Measurements from ENCODE around the gene OTOL1.
"Not testable (repeated sequence)": the region's sequence is repeated elsewhere in the genome, so short reads cannot be mapped to it uniquely, and the experiment has no call there.

OTOL1 gene

DNA sequence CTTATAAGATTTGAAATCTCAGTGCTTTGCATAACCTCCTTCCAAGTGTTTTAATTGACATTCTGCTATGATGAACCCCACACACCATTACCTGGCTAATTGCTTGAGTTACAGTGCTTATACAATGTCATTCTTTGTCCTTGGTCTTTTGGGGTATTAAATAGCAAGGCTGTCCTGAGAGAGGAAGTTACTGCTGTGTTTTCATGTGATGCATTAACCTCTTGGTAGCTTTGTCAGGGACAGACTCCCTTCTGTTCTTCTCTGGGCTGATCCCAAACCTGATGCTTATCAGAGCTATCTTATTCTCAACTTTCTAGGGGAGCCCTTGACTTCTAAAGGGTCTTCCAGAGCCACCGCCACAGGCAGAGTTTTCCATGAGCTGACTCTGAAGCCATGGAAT, 12.4 kb upstream of the OTOL1 start:
- Histone ChIP-seq H3K36me3 (ENCODE audit: control insufficient read depth, insufficient read depth, low read length) (no peaks in the 10 kb centered on the region), H3K27ac (ENCODE audit: insufficient read depth, low read depth, low read length, poor library complexity, severe bottlenecking) (no peak overlapping the region), H3K9me3 (ENCODE audit: control insufficient read depth, low read length) (no peaks in the 10 kb centered on the region), H3K4me1 (ENCODE audit: control insufficient read depth, insufficient read depth, low read length) (no peaks in the 10 kb centered on the region), H3K4me3 (ENCODE audit: insufficient read depth, low read depth, low read length) (no peak overlapping the region), H3K27me3 (ENCODE audit: control insufficient read depth, insufficient read depth, low read length, poor library complexity, severe bottlenecking) (no peaks in the 10 kb centered on the region)
- 94 to 95% methylated on average over 1 of the region's 1 CpG for WGBS, 2 experiments

DNA sequence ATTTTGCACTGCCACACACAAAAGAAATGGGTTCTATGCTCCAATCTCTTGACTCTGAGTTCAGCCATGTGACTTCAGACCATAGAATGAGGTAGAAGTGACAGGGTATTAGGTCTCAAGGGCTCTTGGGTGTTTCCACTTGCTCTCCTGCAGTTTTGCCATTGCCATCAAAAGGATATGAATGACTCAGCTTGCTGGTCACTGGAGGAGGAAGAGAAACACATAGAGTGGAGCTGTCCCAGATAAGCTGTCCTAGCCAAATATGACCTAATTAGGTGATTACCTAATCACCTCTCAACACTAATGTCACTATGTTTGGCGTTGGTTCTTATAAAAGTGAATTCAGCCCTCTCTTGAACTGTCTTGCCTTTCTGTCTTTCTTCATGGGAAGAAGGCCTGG, 8.3 kb upstream of the OTOL1 start:
- 0% methylated on average over 1 of the region's 1 CpG; no CpG with 5 or more reads in 1 of the 2 experiments for WGBS, 2 experiments
- not testable (repeated sequence) for H3K27me3 ChIP-seq (ENCODE audit: control insufficient read depth, insufficient read depth, low read length, poor library complexity, severe bottlenecking); H3K4me3 ChIP-seq (ENCODE audit: insufficient read depth, low read depth, low read length)

DNA sequence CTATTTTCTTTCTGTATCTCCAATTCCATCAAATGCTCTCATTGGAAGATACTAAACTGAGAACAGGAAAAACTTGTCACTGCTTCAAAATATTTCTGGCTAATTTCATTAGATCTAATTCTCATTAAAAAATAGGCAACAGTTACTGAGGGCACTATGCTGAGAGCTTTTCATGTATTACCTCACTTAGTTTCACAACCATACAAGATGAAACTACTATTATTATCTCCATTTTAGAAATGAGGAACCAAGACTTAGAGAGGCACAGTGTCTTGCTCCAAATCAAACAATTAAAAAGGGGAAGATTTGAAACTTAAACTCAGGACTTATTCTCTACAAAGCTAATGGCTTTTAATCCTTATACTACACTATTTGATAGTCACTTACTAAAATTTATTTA, 7.2 kb upstream of the OTOL1 start:
- Histone ChIP-seq H3K9me3 (ENCODE audit: control insufficient read depth, low read length) (no peaks in the 10 kb centered on the region), H3K4me1 (ENCODE audit: control insufficient read depth, insufficient read depth, low read length) (no peaks in the 10 kb centered on the region), H3K4me3 (ENCODE audit: insufficient read depth, low read depth, low read length) (no peak overlapping the region), H3K27ac (ENCODE audit: insufficient read depth, low read depth, low read length, poor library complexity, severe bottlenecking) (no peak overlapping the region), H3K27me3 (ENCODE audit: control insufficient read depth, insufficient read depth, low read length, poor library complexity, severe bottlenecking) (no peaks in the 10 kb centered on the region), H3K36me3 (ENCODE audit: control insufficient read depth, insufficient read depth, low read length) (no peaks in the 10 kb centered on the region)

More for the DNA sequence above, 8.3 kb upstream of the OTOL1 start:
- not testable (repeated sequence) for H3K36me3 ChIP-seq (ENCODE audit: control insufficient read depth, insufficient read depth, low read length); H3K9me3 ChIP-seq (ENCODE audit: control insufficient read depth, low read length); H3K4me1 ChIP-seq (ENCODE audit: control insufficient read depth, insufficient read depth, low read length); H3K27ac ChIP-seq (ENCODE audit: insufficient read depth, low read depth, low read length, poor library complexity, severe bottlenecking)

DNA sequence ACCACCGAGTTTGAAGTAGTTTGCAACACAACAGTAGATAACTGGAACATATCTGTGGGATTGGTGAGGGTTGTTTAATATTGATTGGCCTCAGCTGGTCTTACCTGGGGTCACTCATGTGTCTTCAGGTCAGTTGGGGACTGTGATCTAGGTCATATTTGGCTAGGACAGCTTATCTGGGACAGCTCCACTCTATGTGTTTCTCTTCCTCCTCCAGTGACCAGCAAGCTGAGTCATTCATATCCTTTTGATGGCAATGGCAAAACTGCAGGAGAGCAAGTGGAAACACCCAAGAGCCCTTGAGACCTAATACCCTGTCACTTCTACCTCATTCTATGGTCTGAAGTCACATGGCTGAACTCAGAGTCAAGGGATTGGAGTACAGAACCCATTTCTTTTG, 5.8 kb upstream of the OTOL1 start:
- not testable (repeated sequence) for H3K27me3 ChIP-seq (ENCODE audit: control insufficient read depth, insufficient read depth, low read length, poor library complexity, severe bottlenecking); H3K27ac ChIP-seq (ENCODE audit: insufficient read depth, low read depth, low read length, poor library complexity, severe bottlenecking); H3K4me3 ChIP-seq (ENCODE audit: insufficient read depth, low read depth, low read length); H3K4me1 ChIP-seq (ENCODE audit: control insufficient read depth, insufficient read depth, low read length); H3K36me3 ChIP-seq (ENCODE audit: control insufficient read depth, insufficient read depth, low read length); H3K9me3 ChIP-seq (ENCODE audit: control insufficient read depth, low read length)
- WGBS, 2 experiments: 87 to 100% methylated on average over 1 of the region's 1 CpG

DNA sequence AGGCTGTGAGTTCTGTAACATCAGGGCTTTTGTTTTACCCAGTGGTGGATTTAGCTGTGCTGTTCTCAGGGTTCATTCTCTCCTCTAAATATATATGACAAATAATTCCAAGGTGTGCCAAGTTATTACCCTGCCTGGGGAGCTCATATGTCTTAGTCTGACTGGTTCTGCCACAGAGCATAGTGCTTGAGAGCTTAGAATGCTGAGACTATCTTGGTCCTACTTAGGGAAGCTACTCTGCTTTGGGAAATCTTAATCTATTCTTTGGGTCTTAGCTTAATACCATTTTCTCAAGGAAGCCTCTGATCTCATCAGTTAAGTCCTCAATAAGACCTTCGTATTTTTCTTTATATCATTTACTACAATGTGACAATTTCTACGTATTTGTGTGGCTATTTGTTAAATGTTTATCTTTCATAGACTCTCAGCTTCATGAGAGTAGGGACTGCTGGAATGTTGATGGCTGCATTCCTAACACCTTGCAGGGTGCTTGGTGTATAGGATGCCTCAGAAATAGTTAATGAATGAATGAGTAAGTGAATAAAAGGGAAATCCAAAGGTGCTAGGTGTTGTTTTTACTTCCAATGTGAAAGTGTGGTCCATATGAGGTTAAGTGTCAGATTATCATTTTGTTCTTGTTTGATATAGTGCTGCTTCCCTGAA, 1.8 kb downstream of the OTOL1 start:
- Histone ChIP-seq H3K27ac (ENCODE audit: insufficient read depth, low read depth, low read length, poor library complexity, severe bottlenecking) (no peak overlapping the region), H3K27me3 (ENCODE audit: control insufficient read depth, insufficient read depth, low read length, poor library complexity, severe bottlenecking) (no peaks in the 10 kb centered on the region), H3K36me3 (ENCODE audit: control insufficient read depth, insufficient read depth, low read length) (no peaks in the 10 kb centered on the region), H3K9me3 (ENCODE audit: control insufficient read depth, low read length) (no peaks in the 10 kb centered on the region), H3K4me1 (ENCODE audit: control insufficient read depth, insufficient read depth, low read length) (no peaks in the 10 kb centered on the region), H3K4me3 (ENCODE audit: insufficient read depth, low read depth, low read length) (no peak overlapping the region)
- 77 to 100% methylated on average over 1 to 2 of the region's 2 CpGs for WGBS, 2 experiments

DNA sequence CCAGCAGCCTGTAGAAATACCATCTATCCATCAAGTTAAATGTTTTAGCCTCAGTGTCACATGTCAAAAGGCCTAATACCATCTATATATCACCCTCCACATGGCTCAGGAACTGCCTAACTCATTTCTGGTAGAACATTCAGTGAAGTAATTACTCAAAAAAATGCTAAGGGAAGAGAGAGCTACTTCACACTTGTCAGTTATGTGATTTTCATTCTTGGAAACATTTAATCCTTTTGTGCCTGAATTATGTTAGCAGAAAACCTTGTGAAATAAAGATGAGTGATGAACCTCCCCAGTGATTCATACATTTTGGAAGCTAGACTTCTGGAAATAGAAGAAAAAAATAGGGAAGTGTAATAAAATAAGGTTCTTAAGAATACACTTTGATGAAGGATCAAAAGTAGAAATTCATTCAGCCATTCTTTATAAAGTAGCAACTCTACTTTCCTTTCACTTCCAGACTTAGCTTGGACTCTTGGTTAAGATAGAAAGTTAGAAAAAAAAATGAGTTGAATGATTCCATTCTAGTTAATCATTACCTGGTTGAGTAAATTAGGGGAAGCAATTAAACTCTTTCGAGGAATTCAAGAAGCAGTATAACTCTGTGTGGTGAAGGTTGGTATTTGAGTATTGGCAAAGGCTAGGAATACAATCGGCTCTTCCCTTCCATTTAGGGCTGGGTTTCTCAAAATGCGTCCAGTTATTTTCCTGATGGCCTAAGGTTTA, 3.6 kb downstream of the OTOL1 start:
- no peaks in the 10 kb centered on the region for H3K36me3 ChIP-seq (ENCODE audit: control insufficient read depth, insufficient read depth, low read length)
- 95 to 97% methylated on average over 3 of the region's 3 CpGs for WGBS, 2 experiments
- no peaks in the 10 kb centered on the region for H3K9me3 ChIP-seq (ENCODE audit: control insufficient read depth, low read length)
- H3K4me3 ChIP-seq (ENCODE audit: insufficient read depth, low read depth, low read length): no peak overlapping the region
- no peak overlapping the region for H3K27ac ChIP-seq (ENCODE audit: insufficient read depth, low read depth, low read length, poor library complexity, severe bottlenecking)
- H3K4me1 ChIP-seq (ENCODE audit: control insufficient read depth, insufficient read depth, low read length): no peaks in the 10 kb centered on the region
- no peaks in the 10 kb centered on the region for H3K27me3 ChIP-seq (ENCODE audit: control insufficient read depth, insufficient read depth, low read length, poor library complexity, severe bottlenecking)

DNA sequence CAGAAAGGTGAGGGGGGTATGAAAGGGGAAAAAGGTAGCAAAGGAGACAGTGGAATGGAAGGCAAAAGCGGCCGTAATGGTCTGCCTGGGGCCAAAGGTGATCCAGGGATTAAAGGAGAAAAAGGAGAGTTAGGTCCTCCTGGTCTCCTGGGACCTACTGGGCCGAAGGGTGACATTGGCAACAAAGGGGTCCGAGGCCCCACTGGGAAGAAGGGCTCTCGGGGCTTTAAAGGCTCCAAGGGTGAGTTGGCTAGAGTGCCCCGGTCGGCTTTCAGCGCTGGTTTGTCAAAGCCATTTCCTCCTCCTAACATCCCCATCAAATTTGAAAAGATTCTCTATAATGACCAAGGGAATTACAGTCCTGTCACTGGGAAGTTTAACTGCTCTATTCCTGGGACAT, 6.7 kb downstream of the OTOL1 start:
- Histone ChIP-seq H3K36me3 (ENCODE audit: control insufficient read depth, insufficient read depth, low read length) (no peaks in the 10 kb centered on the region), H3K9me3 (ENCODE audit: control insufficient read depth, low read length) (no peaks in the 10 kb centered on the region), H3K4me3 (ENCODE audit: insufficient read depth, low read depth, low read length) (no peak overlapping the region), H3K27ac (ENCODE audit: insufficient read depth, low read depth, low read length, poor library complexity, severe bottlenecking) (no peak overlapping the region), H3K4me1 (ENCODE audit: control insufficient read depth, insufficient read depth, low read length) (no peaks in the 10 kb centered on the region), H3K27me3 (ENCODE audit: control insufficient read depth, insufficient read depth, low read length, poor library complexity, severe bottlenecking) (no peaks in the 10 kb centered on the region)
- WGBS, 2 experiments: 95% methylated on average over 8 of the region's 8 CpGs

DNA sequence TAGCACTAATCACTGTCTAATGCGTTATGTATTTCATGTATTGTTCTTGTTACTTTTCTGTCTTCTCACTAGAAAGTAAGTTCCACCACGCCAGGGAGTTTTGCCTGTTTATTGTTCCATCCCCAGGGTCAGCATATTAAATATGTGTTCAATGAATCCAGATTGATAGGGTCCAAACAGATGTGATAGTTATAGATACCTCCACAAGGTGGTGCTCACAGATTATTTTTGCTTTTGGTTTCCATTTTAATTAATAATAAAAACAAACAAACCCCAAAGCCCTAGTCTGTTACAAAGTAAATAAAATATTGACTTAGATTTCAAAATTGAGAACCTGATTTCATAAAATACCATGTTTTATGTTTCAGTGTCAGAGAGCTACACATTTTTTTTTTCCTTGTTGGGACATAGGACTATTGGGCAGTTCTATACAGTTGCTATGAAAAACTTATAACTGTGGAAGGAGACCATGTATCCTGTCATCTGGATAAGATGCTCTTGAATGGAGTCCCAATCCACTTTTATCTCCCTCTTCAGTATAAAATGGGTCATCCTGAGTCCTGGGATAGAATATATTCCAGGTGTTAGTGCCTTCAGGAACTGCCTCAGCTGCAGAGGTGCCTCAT, 12.4 kb downstream of the OTOL1 start:
- Histone ChIP-seq H3K4me1 (ENCODE audit: control insufficient read depth, insufficient read depth, low read length) (no peaks in the 10 kb centered on the region), H3K27ac (ENCODE audit: insufficient read depth, low read depth, low read length, poor library complexity, severe bottlenecking) (no peak overlapping the region), H3K36me3 (ENCODE audit: control insufficient read depth, insufficient read depth, low read length) (no peaks in the 10 kb centered on the region), H3K27me3 (ENCODE audit: control insufficient read depth, insufficient read depth, low read length, poor library complexity, severe bottlenecking) (no peaks in the 10 kb centered on the region), H3K9me3 (ENCODE audit: control insufficient read depth, low read length) (no peaks in the 10 kb centered on the region), H3K4me3 (ENCODE audit: insufficient read depth, low read depth, low read length) (no peak overlapping the region)
- 91 to 94% methylated on average over 2 of the region's 2 CpGs for WGBS, 2 experiments

DNA sequence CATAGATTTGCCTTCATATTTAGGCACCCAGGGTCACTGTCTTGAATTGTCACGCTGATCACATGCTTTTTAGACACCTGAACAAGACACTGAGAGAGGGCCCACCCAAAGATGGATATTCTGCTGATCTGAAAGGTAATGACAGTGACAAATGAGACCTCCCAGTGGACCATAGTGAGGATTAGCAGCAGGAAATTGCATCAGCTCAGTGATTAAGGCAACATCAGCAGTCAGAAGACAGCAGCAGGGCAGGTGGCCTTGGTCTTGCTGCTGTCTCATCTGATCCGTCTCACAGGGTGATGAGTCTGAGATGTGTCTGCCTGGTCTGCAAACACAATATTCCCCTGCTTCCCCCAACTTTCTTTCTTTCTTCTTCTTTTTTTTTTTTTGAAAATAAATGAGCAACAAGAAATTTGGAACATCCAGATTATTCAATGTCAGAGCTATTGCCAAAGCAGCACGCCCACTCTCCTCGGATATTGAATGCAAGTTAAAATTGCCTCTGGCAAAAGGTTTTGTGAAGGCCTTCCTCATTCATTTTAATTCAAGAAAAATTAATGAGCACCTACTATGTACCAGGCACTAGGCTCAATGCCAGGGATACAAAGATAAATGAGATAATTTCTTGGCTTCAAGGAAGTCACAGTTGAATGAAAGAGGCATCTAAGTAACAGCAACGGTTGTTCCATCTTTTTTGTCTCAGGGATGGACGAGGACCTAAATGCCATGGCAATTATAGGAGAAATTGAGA, 14.1 kb downstream of the OTOL1 start:
- Histone ChIP-seq H3K36me3 (ENCODE audit: control insufficient read depth, insufficient read depth, low read length) (no peaks in the 10 kb centered on the region), H3K27ac (ENCODE audit: insufficient read depth, low read depth, low read length, poor library complexity, severe bottlenecking) (no peak overlapping the region), H3K4me3 (ENCODE audit: insufficient read depth, low read depth, low read length) (no peak overlapping the region), H3K4me1 (ENCODE audit: control insufficient read depth, insufficient read depth, low read length) (no peaks in the 10 kb centered on the region), H3K9me3 (ENCODE audit: control insufficient read depth, low read length) (no peaks in the 10 kb centered on the region), H3K27me3 (ENCODE audit: control insufficient read depth, insufficient read depth, low read length, poor library complexity, severe bottlenecking) (no peaks in the 10 kb centered on the region)
- 92 to 93% methylated on average over 6 of the region's 6 CpGs for WGBS, 2 experiments

DNA sequence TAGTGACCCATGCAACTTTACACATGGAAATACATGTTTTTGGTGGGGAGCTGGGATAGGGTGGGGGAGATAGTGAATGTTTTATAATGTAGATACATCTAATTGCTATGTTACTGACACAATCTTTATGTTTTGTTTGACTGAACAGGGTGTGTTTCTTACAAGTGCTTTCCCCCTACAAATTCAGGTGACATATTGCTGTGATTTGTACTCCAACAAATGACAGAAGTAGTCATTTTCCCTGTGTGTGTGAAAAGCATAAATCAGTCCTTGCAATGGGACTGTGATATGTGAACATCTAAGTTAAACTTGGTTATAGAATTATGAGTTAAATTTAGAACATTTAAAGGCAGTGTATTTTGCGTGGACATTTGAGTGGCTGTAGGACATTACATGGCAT, 27.3 kb downstream of the OTOL1 start:
- H3K4me1 ChIP-seq (ENCODE audit: control insufficient read depth, insufficient read depth, low read length): no peaks in the 10 kb centered on the region
- H3K9me3 ChIP-seq (ENCODE audit: control insufficient read depth, low read length): no peaks in the 10 kb centered on the region
- no peaks in the 10 kb centered on the region for H3K36me3 ChIP-seq (ENCODE audit: control insufficient read depth, insufficient read depth, low read length)
- H3K4me3 ChIP-seq (ENCODE audit: insufficient read depth, low read depth, low read length): no peak overlapping the region
- WGBS, 2 experiments: 100% methylated on average over 1 of the region's 1 CpG; no CpG with 5 or more reads in 1 of the 2 experiments
- H3K27ac ChIP-seq (ENCODE audit: insufficient read depth, low read depth, low read length, poor library complexity, severe bottlenecking): no peak overlapping the region
- H3K27me3 ChIP-seq (ENCODE audit: control insufficient read depth, insufficient read depth, low read length, poor library complexity, severe bottlenecking): no peaks in the 10 kb centered on the region

All from ectodermal cell (in vitro differentiated cells).